Measurements from ENCODE around the gene D2HGDH.

The D2HGDH gene

DNA sequence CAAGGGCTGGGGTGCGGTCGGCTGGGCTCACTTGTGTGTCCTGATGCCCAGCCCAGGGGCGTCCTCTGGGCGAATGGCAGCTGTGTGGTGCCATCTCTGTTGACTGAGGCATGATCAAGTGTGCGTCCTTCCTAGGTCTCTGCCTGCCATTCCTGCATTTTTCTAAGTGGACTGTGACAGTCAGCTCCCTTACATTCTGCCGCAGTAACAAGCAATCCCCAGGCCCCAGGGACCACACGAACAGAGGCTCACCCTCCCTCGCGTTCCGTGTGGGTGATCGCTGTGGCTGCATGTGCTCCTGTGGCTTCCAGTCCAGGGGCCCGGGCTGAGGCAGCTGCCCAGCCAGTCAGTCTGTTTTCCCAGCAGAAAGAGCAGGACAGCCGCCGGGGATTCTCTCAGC, 17.8 kb downstream of the D2HGDH start:
- in situ Hi-C loops (cut with MboI; ENCODE audit: low pct_unique_long_range_greater_than_20kb, low sequenced_read_pairs, unreplicated experiment): no loop called here
- no peak for DNase-seq (ENCODE audit: low spot score)
- TF ChIP-seq CTCF (IDR thresholded peaks at IDR 0.05; ENCODE audit: extremely low read depth, insufficient read depth, missing control alignments): no peak

- no peak for TF ChIP-seq CTCF (IDR thresholded peaks at IDR 0.05; ENCODE audit: extremely low read depth, insufficient read depth, missing control alignments)
These were observed 18.4 kb downstream of the D2HGDH start for GRCh38 chr2:241752689-241753276.

GRCh38 chr2:241753493-241753892, 19.1 kb downstream of the D2HGDH start:
- in situ Hi-C loops (cut with MboI; ENCODE audit: low pct_unique_long_range_greater_than_20kb, low sequenced_read_pairs, unreplicated experiment): no loop called here
- no peak for TF ChIP-seq CTCF (IDR thresholded peaks at IDR 0.05; ENCODE audit: extremely low read depth, insufficient read depth, missing control alignments)

More at GRCh38 chr2:241752689-241753276, 18.4 kb downstream of the D2HGDH start:
- in situ Hi-C loops (cut with MboI; ENCODE audit: low pct_unique_long_range_greater_than_20kb, low sequenced_read_pairs, unreplicated experiment): no loop called here
- no peak for DNase-seq (ENCODE audit: low spot score)

DNA sequence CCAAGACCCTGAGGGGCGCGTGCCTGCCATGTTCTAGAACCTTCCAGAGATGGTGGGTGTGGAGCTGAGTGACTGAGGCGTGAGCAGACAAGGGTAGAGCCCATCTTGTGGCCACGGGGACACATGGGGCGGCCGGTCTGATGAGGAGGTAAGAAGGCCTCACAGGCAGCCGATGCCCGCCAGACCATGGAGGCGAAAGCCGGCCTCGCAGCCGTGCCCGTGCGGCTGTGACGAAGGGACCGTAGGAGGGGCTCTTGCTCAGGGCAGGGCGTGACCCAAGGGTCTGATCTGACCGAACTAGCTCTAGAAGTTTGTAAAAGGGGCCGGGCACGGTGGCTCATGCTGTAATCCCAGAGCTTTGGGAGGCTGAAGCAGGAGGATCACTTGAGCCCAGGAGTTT, 19.6 kb downstream of the D2HGDH start:
- TF ChIP-seq CTCF (IDR thresholded peaks at IDR 0.05; ENCODE audit: extremely low read depth, insufficient read depth, missing control alignments): no peak
- in situ Hi-C loops (cut with MboI; ENCODE audit: low pct_unique_long_range_greater_than_20kb, low sequenced_read_pairs, unreplicated experiment): no loop called here
- DNase-seq (ENCODE audit: low spot score): no peak

More at GRCh38 chr2:241753493-241753892, 19.1 kb downstream of the D2HGDH start:
- no peak for DNase-seq (ENCODE audit: low spot score)

- in situ Hi-C loops (cut with MboI; ENCODE audit: low pct_unique_long_range_greater_than_20kb, low sequenced_read_pairs, unreplicated experiment): no loop called here
- no peak for DNase-seq (ENCODE audit: low spot score)
- no peak for TF ChIP-seq CTCF (IDR thresholded peaks at IDR 0.05; ENCODE audit: extremely low read depth, insufficient read depth, missing control alignments)
These were observed 20.7 kb downstream of the D2HGDH start for GRCh38 chr2:241755166-241755565.

DNA sequence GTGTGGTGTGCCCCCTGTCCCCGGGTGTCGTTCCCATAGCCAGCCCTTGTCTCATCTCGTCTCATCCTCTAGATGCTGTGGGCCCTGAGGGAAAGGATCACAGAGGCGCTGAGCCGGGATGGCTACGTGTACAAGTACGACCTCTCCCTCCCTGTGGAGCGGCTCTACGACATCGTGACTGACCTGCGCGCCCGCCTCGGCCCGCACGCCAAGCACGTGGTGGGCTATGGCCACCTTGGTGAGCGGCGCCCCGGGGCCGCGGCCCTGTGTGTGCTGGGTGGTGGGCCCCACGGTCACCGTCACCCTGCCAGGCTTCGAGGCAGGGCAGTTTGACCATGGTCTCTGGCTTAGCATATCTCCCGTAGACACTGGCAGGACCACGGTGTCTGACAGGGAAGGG, 21.3 kb downstream of the D2HGDH start:
- TF ChIP-seq CTCF (IDR thresholded peaks at IDR 0.05; ENCODE audit: extremely low read depth, insufficient read depth, missing control alignments): no peak
- in situ Hi-C loops (cut with MboI; ENCODE audit: low pct_unique_long_range_greater_than_20kb, low sequenced_read_pairs, unreplicated experiment): no loop called here
- DNase-seq (ENCODE audit: low spot score): no peak

Measured in GM13977 (cell line).